BE2C (cell line): ENCODE data around the gene BTNL9.
"Not testable (repeated sequence)": the region's sequence is repeated elsewhere in the genome, so short reads cannot be mapped to it uniquely, and the experiment has no call there.

Experiments
- DNase-seq: peaks from one replicate; pipeline ENCODE4 v3.0.0-alpha.2; 2020
- H3K27me3 ChIP-seq: fragments of 250-450 bp; sonication (Bioruptor Pico); 2 replicates; pipeline ENCODE4 v1.5.1; 2020; ENCODE audit warnings: mild to moderate bottlenecking
- H3K36me3 ChIP-seq: fragments of 250-450 bp; sonication (Bioruptor Pico); 2 replicates; pipeline ENCODE4 v1.5.1; 2020; ENCODE audit warnings: mild to moderate bottlenecking
- H3K4me1 ChIP-seq: fragments of 250-450 bp; sonication (Bioruptor Pico); 2 replicates; pipeline ENCODE4 v1.5.1; 2020
- H3K4me3 ChIP-seq: 2 replicates; pipeline ENCODE4 v1.5.1; 2011; ENCODE audit warnings: low read depth, low read length
- H3K9me3 ChIP-seq: fragments of 250-450 bp; sonication (Bioruptor Pico); 2 replicates; pipeline ENCODE4 v1.5.1; 2020
- CTCF ChIP-seq: IDR thresholded peaks from 2 replicates; pipeline ENCODE4 v1.5.1; 2012; ENCODE audit warnings: mild to moderate bottlenecking, low read depth, low read length

Gene BTNL9

GRCh38 chr5:181045316-181045715, 5.2 kb downstream of the BTNL9 start:
- Histone ChIP-seq H3K4me1 (no peaks in the 10 kb centered on the region), H3K4me3 (no peak overlapping the region), H3K9me3 (no peaks in the 10 kb centered on the region), H3K27me3 (peaks cover 40% of the 10 kb centered on the region), H3K36me3 (no peaks in the 10 kb centered on the region)
- TF ChIP-seq CTCF: no peak
- no peak for DNase-seq

DNA sequence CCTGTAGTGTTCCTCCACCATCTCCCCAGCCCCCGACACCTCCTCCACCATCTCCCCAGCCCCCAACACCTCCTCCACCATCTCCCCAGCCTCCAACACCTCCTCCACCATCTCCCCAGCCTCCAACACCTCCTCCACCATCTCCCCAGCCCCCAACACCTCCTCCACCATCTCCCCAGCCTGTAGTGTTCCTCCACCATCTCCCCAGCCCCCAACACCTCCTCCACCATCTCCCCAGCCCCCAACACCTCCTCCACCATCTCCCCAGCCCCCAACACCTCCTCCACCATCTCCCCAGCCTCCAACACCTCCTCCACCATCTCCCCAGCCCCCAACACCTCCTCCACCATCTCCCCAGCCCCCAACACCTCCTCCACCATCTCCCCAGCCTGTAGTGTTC, 5.8 kb downstream of the BTNL9 start:
- H3K4me1 ChIP-seq, H3K4me3 ChIP-seq, H3K36me3 ChIP-seq, H3K9me3 ChIP-seq, DNase-seq: not testable (repeated sequence)
- peaks cover 40% of the 10 kb centered on the region for H3K27me3 ChIP-seq

GRCh38 chr5:181047288-181047687, 7.2 kb downstream of the BTNL9 start:
- TF ChIP-seq CTCF: no peak
- H3K9me3 ChIP-seq: no peaks in the 10 kb centered on the region; the same call in 1 of the 2 replicates
- peaks cover 38% of the 10 kb centered on the region for H3K27me3 ChIP-seq
- no peak overlapping the region for H3K4me3 ChIP-seq
- no peaks in the 10 kb centered on the region for H3K36me3 ChIP-seq
- DNase-seq: no peak
- H3K4me1 ChIP-seq: no peaks in the 10 kb centered on the region

DNA sequence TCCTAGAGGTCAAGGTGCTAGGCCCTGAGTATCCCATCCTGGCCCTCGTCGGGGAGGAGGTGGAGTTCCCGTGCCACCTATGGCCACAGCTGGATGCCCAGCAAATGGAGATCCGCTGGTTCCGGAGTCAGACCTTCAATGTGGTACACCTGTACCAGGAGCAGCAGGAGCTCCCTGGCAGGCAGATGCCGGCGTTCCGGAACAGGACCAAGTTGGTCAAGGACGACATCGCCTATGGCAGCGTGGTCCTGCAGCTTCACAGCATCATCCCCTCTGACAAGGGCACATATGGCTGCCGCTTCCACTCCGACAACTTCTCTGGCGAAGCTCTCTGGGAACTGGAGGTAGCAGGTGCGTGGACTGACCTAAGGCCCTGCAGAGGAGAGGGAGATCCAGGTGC, 7.9 kb downstream of the BTNL9 start:
- Histone ChIP-seq H3K4me3 (no peak overlapping the region), H3K36me3 (no peaks in the 10 kb centered on the region), H3K27me3 (peaks cover 38% of the 10 kb centered on the region), H3K4me1 (no peaks in the 10 kb centered on the region), H3K9me3 (no peaks in the 10 kb centered on the region; the same call in 1 of the 2 replicates)
- no peak for DNase-seq
- no peak for TF ChIP-seq CTCF

- no peak for TF ChIP-seq CTCF
- no peaks in the 10 kb centered on the region for H3K4me1 ChIP-seq
Measured at GRCh38 chr5:181050016-181050415, 9.9 kb downstream of the BTNL9 start.

DNA sequence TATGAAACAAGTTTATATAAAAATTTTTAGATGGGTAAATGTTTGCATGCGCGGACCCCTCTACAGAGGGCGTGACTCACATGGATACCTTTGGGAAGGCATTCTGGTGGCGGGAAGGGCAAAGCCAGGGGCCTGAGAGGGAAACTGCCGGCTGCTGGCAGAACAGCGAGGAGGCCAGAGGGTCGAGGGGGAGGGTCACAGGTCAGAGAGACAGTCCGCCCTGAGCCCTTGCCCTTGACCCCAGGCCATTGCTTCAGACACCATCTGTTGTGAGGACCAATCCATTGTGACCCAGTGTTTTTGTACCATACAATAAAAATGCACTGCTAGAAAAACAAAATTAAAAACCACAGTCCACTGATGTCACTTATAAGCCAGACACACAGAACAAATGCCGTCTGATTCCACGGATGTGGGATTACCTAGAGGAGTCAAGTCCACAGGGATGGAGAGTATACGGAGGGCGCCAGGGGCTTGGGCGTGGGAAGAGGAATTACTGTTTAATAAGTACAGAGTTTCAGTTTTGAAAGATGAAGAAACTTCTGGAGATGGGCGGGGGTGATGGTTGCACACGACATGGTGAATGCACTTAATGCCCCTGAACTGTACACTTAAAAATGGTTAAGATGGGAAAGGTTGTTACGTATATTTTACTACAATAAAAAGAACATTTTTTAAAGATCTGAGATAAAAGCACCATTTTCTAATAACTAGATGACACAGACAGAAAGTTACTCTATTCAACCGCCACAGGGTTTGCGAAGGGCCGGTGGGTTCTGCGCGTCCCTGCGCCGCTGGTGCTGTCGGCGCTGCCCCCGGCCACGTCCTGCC, 12.0 kb downstream of the BTNL9 start:
- no peak for DNase-seq
- Histone ChIP-seq H3K4me1 (no peaks in the 10 kb centered on the region), H3K9me3 (no peaks in the 10 kb centered on the region; the same call in 1 of the 2 replicates), H3K27me3 (peaks cover 62% of the 10 kb centered on the region), H3K36me3 (no peaks in the 10 kb centered on the region), H3K4me3 (no peak overlapping the region)
- TF ChIP-seq CTCF: no peak

More at GRCh38 chr5:181050016-181050415, 9.9 kb downstream of the BTNL9 start:
- Histone ChIP-seq H3K4me3 (no peak overlapping the region), H3K36me3 (no peaks in the 10 kb centered on the region), H3K27me3 (peaks cover 59% of the 10 kb centered on the region), H3K9me3 (no peaks in the 10 kb centered on the region; the same call in 1 of the 2 replicates)
- no peak for DNase-seq
